Activated naive CD8-positive, alpha-beta T cell treated with anti-CD3 and anti-CD28 coated beads, Interleukin-2, amount 50 U/mL, for 24 hours (primary cell): Measurements from ENCODE around the gene HNRNPDL.
A peak's percentile ranks its signal among the peaks of the same experiment; 100 is the strongest.
"Not testable (repeated sequence)": the region's sequence is repeated elsewhere in the genome, so short reads cannot be mapped to it uniquely, and the experiment has no call there.

ENCODE experiments used
- ATAC-seq: fragments of 150-1000 bp; cut with Tn5 transposase; one replicate; pipeline ENCODE4 v1.10.0; 2021
- DNase-seq: peaks from one replicate; pipeline ENCODE4 v3.0.0; 2021
- H3K27ac Mint-ChIP-seq: one replicate; pipeline ENCODE4 v1.8.0; 2021; ENCODE audit warnings: mild to moderate bottlenecking, mixed read lengths
- H3K27me3 Mint-ChIP-seq: one replicate; pipeline ENCODE4 v1.8.0; 2021; ENCODE audit warnings: mixed read lengths
- H3K36me3 Mint-ChIP-seq: one replicate; pipeline ENCODE4 v1.8.0; 2021; ENCODE audit warnings: low read depth, mixed read lengths
- H3K4me1 Mint-ChIP-seq: one replicate; pipeline ENCODE4 v1.8.0; 2021; ENCODE audit warnings: mixed read lengths
- H3K4me3 Mint-ChIP-seq: one replicate; pipeline ENCODE4 v1.8.0; 2021; ENCODE audit warnings: mild to moderate bottlenecking, moderate library complexity, mixed read lengths
- H3K9me3 Mint-ChIP-seq: one replicate; pipeline ENCODE4 v1.8.0; 2021; ENCODE audit warnings: mixed read lengths

HNRNPDL gene

GRCh38 chr4:82425478-82425877 is 4.8 kb downstream of the HNRNPDL start:
- Mint-ChIP-seq H3K27ac (peak overlapping the region; percentile 100), H3K27me3 (peaks cover 2% of the 10 kb centered on the region)

GRCh38 chr4:82423245-82424054 is 6.8 kb downstream of the HNRNPDL start:
- H3K36me3 Mint-ChIP-seq = peaks cover 59% of the 10 kb centered on the region
- H3K4me3 Mint-ChIP-seq = no peak overlapping the region
- H3K9me3 Mint-ChIP-seq = no peaks in the 10 kb centered on the region
- DNase-seq (no peak), ATAC-seq (peak; percentile 71)
- H3K4me1 Mint-ChIP-seq = peaks cover 52% of the 10 kb centered on the region
- peak overlapping the region; percentile 24 for H3K27ac Mint-ChIP-seq
- no peaks in the 10 kb centered on the region for H3K27me3 Mint-ChIP-seq

More at GRCh38 chr4:82425478-82425877, 4.8 kb downstream of the HNRNPDL start:
- peak overlapping the region; percentile 99 for H3K4me3 Mint-ChIP-seq
- ATAC-seq (no peak), DNase-seq (no peak)
- H3K36me3 Mint-ChIP-seq = peaks cover 66% of the 10 kb centered on the region
- H3K4me1 Mint-ChIP-seq = peaks cover 56% of the 10 kb centered on the region
- no peaks in the 10 kb centered on the region for H3K9me3 Mint-ChIP-seq

GRCh38 chr4:82422616-82423015 is 7.6 kb downstream of the HNRNPDL start:
- no peaks in the 10 kb centered on the region for H3K9me3 Mint-ChIP-seq
- H3K27me3 Mint-ChIP-seq = peaks cover 2% of the 10 kb centered on the region
- H3K4me1 Mint-ChIP-seq = peaks cover 47% of the 10 kb centered on the region
- no peak for ATAC-seq
- H3K27ac Mint-ChIP-seq = no peak overlapping the region
- H3K36me3 Mint-ChIP-seq = peaks cover 51% of the 10 kb centered on the region
- DNase-seq = no peak
- no peak overlapping the region for H3K4me3 Mint-ChIP-seq

DNA sequence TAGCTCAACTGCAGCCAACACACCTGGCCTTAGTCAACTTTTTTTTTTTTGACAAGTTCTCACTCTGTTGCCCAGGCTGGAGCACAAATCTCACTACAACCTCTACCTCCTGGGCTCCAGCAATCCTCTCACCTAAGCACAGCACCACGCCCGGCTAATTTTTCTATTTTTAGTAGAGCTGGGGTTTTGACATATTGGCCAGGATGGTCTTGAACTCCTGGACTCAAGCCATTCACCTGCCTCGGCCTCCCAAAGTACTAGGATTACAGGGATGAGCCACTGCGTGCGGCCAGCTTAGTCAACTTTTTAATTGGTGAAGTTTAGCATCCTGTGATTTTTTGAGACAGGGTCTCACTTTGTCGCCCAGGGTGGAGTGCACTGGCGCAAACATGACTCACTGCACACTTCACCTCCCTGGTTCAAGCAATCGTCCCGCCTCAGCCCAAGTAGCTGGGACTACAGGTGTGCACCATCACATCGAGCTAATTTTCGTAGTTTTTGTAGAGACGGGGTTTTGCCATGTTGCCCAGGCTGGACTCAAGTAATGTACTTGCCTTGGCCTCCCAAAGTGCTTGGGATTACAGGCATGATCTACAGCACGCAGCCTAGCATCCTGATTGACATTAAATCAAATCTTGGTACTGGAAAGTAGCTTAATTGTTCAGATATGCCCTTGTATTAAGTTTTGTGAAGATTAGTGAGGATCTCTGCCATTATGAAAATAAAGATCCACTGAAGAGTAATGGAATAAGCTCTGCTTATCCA is 8.3 kb downstream of the HNRNPDL start:
- peaks cover 2% of the 10 kb centered on the region for H3K27me3 Mint-ChIP-seq
- no peak overlapping the region for H3K27ac Mint-ChIP-seq
- H3K4me1 Mint-ChIP-seq = peaks cover 41% of the 10 kb centered on the region
- H3K36me3 Mint-ChIP-seq = peaks cover 45% of the 10 kb centered on the region
- DNase-seq = no peak
- no peaks in the 10 kb centered on the region for H3K9me3 Mint-ChIP-seq
- ATAC-seq = peak; percentile 22
- H3K4me3 Mint-ChIP-seq = no peak overlapping the region

- Mint-ChIP-seq H3K36me3 (peaks cover 19% of the 10 kb centered on the region), H3K9me3 (no peaks in the 10 kb centered on the region), H3K4me1 (peaks cover 22% of the 10 kb centered on the region), H3K27me3 (peaks cover 13% of the 10 kb centered on the region), H3K27ac (no peak overlapping the region), H3K4me3 (no peak overlapping the region)
- ATAC-seq (no peak), DNase-seq (no peak)
These were observed 10.8 kb downstream of the HNRNPDL start for GRCh38 chr4:82419451-82419850.

DNA sequence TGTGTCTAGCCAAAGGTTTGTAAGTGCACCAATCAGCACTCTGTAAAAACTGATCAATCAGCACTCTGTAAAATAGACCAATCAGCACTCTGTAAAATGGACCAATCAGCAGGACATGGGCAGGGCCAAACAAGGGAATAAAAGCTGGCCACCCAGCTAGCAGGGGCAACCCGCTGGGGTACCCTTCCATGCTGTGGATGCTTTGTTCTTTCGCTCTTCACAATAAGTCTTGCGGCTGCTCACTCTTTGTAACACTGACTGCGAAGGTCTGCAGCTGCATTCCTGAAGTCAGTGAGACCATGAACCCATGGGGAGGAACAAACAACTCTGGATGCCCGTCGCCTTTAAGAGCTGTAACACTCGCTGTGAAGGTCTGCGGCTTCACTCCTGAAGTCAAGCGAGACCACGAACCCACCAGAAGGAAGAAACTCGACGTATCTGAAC is 14.3 kb downstream of the HNRNPDL start:
- DNase-seq (no peak), ATAC-seq (no peak)
- Mint-ChIP-seq H3K9me3 (peaks cover 4% of the 10 kb centered on the region), H3K4me3 (peak overlapping the region; percentile 28), H3K27ac (no peak overlapping the region), H3K36me3 (no peaks in the 10 kb centered on the region), H3K4me1 (peaks cover 10% of the 10 kb centered on the region), H3K27me3 (peaks cover 13% of the 10 kb centered on the region)

- not testable (repeated sequence) for H3K9me3 Mint-ChIP-seq, H3K27ac Mint-ChIP-seq, DNase-seq, ATAC-seq, H3K36me3 Mint-ChIP-seq, H3K4me3 Mint-ChIP-seq, H3K4me1 Mint-ChIP-seq
- peaks cover 13% of the 10 kb centered on the region for H3K27me3 Mint-ChIP-seq
These were observed 15.2 kb downstream of the HNRNPDL start for GRCh38 chr4:82415061-82415460.

GRCh38 chr4:82403725-82404124 is 26.5 kb downstream of the HNRNPDL start:
- no peaks in the 10 kb centered on the region for H3K36me3 Mint-ChIP-seq
- H3K4me1 Mint-ChIP-seq = no peaks in the 10 kb centered on the region
- no peak overlapping the region for H3K27ac Mint-ChIP-seq
- H3K4me3 Mint-ChIP-seq = no peak overlapping the region
- ATAC-seq = no peak
- no peak for DNase-seq
- peaks cover 2% of the 10 kb centered on the region for H3K27me3 Mint-ChIP-seq
- H3K9me3 Mint-ChIP-seq = no peaks in the 10 kb centered on the region

- ATAC-seq = no peak
- Mint-ChIP-seq H3K27me3 (peaks cover 2% of the 10 kb centered on the region), H3K36me3 (no peaks in the 10 kb centered on the region)
These were observed 28.0 kb downstream of the HNRNPDL start for GRCh38 chr4:82402196-82402775.

DNA sequence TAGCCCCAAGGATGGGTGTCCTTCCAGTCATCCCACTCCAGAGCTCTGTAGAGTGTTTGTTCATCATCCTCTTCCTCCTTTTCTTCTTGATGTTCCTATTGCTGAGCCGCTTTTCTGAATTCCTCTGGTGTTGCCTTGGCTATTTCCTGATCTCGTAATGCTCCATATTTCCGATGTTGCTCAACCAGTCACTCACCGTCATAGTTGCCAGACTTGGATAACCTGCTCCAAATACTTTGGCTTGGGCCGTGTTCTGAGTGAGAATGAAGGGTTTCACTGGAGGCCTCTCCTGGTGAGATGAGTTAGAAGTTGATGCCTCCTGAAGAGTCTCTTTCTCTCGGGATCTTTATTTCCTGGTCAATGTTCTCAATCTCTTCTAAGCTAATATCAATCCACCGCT is 28.7 kb downstream of the HNRNPDL start:
- H3K4me3 Mint-ChIP-seq = no peak overlapping the region
- ATAC-seq (no peak), DNase-seq (no peak)
- no peaks in the 10 kb centered on the region for H3K4me1 Mint-ChIP-seq
- H3K9me3 Mint-ChIP-seq = no peaks in the 10 kb centered on the region
- H3K36me3 Mint-ChIP-seq = no peaks in the 10 kb centered on the region
- peaks cover 2% of the 10 kb centered on the region for H3K27me3 Mint-ChIP-seq
- no peak overlapping the region for H3K27ac Mint-ChIP-seq

More at GRCh38 chr4:82402196-82402775, 28.0 kb downstream of the HNRNPDL start:
- Mint-ChIP-seq H3K4me3 (no peak overlapping the region), H3K27ac (no peak overlapping the region), H3K4me1 (no peaks in the 10 kb centered on the region), H3K9me3 (no peaks in the 10 kb centered on the region)
- DNase-seq = no peak

GRCh38 chr4:82398263-82398662 is 32.0 kb downstream of the HNRNPDL start:
- ATAC-seq = no peak
- Mint-ChIP-seq H3K27me3 (peaks cover 2% of the 10 kb centered on the region), H3K4me1 (no peaks in the 10 kb centered on the region), H3K9me3 (no peaks in the 10 kb centered on the region), H3K36me3 (no peaks in the 10 kb centered on the region), H3K27ac (no peak overlapping the region), H3K4me3 (no peak overlapping the region)
- DNase-seq = no peak

GRCh38 chr4:82397527-82397926 is 32.7 kb downstream of the HNRNPDL start:
- Mint-ChIP-seq H3K4me1 (no peaks in the 10 kb centered on the region), H3K9me3 (no peaks in the 10 kb centered on the region), H3K36me3 (no peaks in the 10 kb centered on the region), H3K27ac (no peak overlapping the region), H3K27me3 (peaks cover 2% of the 10 kb centered on the region), H3K4me3 (no peak overlapping the region)
- ATAC-seq (no peak), DNase-seq (no peak)

- Mint-ChIP-seq H3K27me3 (no peaks in the 10 kb centered on the region), H3K27ac (no peak overlapping the region), H3K9me3 (no peaks in the 10 kb centered on the region), H3K36me3 (no peaks in the 10 kb centered on the region), H3K4me3 (no peak overlapping the region), H3K4me1 (no peaks in the 10 kb centered on the region)
- DNase-seq = no peak
- no peak for ATAC-seq
These were observed 35.4 kb downstream of the HNRNPDL start for GRCh38 chr4:82394896-82395295.

- not testable (repeated sequence) for H3K27me3 Mint-ChIP-seq, H3K27ac Mint-ChIP-seq, H3K4me1 Mint-ChIP-seq, H3K36me3 Mint-ChIP-seq, H3K4me3 Mint-ChIP-seq, DNase-seq, H3K9me3 Mint-ChIP-seq, ATAC-seq
These were observed 40.2 kb downstream of the HNRNPDL start for GRCh38 chr4:82390061-82390460.

- H3K27ac Mint-ChIP-seq = no peak overlapping the region
- H3K4me3 Mint-ChIP-seq = no peak overlapping the region
- DNase-seq (no peak), ATAC-seq (no peak)
- no peaks in the 10 kb centered on the region for H3K4me1 Mint-ChIP-seq
- H3K36me3 Mint-ChIP-seq = no peaks in the 10 kb centered on the region
- no peaks in the 10 kb centered on the region for H3K9me3 Mint-ChIP-seq
- no peaks in the 10 kb centered on the region for H3K27me3 Mint-ChIP-seq
These were observed 41.9 kb downstream of the HNRNPDL start for GRCh38 chr4:82388405-82388804.
